ENCODE results near the gene EXOSC10.
"Not testable (repeated sequence)": the region's sequence is repeated elsewhere in the genome, so short reads cannot be mapped to it uniquely, and the experiment has no call there.

EXOSC10 gene

GRCh38 chr1:11019971-11020370 is 79.7 kb downstream of the EXOSC10 start:
- no peak overlapping the region for H2BK15ac ChIP-seq (ENCODE audit: low read length)
- H3K27me3 ChIP-seq (ENCODE audit: control insufficient read depth in 3 of 3, insufficient read depth in 3 of 3, low read depth in 1 of 3, low read length in 3 of 3) = no peaks in the 10 kb centered on the region
- DNase-seq (ENCODE audit: low spot score) = no peak
- peaks cover 45 to 95% of the 10 kb centered on the region in 2 donors for H3K36me3 ChIP-seq (replicated peaks in 1 of 2; ENCODE audit: control insufficient read depth in 2 of 2, insufficient read depth in 2 of 2, low read length in 2 of 2)
- H2AK5ac ChIP-seq (ENCODE audit: low read depth, low read length) = no peak overlapping the region
- H3K4me2 ChIP-seq (ENCODE audit: insufficient read depth, low read length, poor library complexity, severe bottlenecking) = no peak overlapping the region
- peaks cover 2% of the 10 kb centered on the region for H3K79me1 ChIP-seq (ENCODE audit: low read depth, low read length)
- H3K14ac ChIP-seq (ENCODE audit: low read length) = no peak overlapping the region
- no peak overlapping the region for H4K8ac ChIP-seq (ENCODE audit: low read depth, low read length)
- H4K91ac ChIP-seq (ENCODE audit: low read depth, low read length, poor library complexity) = no peak overlapping the region
- no peak overlapping the region for H2AFZ ChIP-seq (ENCODE audit: low read length)
- no peak overlapping the region for H2BK5ac ChIP-seq (ENCODE audit: low read length)
- H2BK120ac ChIP-seq (ENCODE audit: low read depth, low read length) = no peak overlapping the region
- H3K18ac ChIP-seq (ENCODE audit: low read length) = no peak overlapping the region
- WGBS, 2 donors (ENCODE audit: extremely low coverage in 2 of 2, insufficient read length in 2 of 2, insufficient replicate concordance in 1 of 2) = no CpG with 5 or more reads among the region's 7 CpGs
- no peak overlapping the region for H2BK12ac ChIP-seq (ENCODE audit: low read length)
- H3K4me3 ChIP-seq (ENCODE audit: low read length in 2 of 2) = no peak overlapping the region
- no peaks in the 10 kb centered on the region for H3K4me1 ChIP-seq (ENCODE audit: control insufficient read depth in 2 of 2, insufficient read depth in 1 of 2, low read depth in 1 of 2, low read length in 2 of 2)
- H3K23ac ChIP-seq (ENCODE audit: low read depth, low read length, poor library complexity) = no peak overlapping the region
- no peaks in the 10 kb centered on the region for H3K9me3 ChIP-seq (replicated peaks in 1 of 2; ENCODE audit: control insufficient read depth in 2 of 2, insufficient read depth in 1 of 2, low read depth in 1 of 2, low read length in 2 of 2)
- H3K4ac ChIP-seq (ENCODE audit: low read length) = no peak overlapping the region
- no peak overlapping the region for H3K27ac ChIP-seq (replicated peaks; ENCODE audit: low read length)
- H3K9ac ChIP-seq (ENCODE audit: low read depth, low read length, poor library complexity) = no peak overlapping the region

DNA sequence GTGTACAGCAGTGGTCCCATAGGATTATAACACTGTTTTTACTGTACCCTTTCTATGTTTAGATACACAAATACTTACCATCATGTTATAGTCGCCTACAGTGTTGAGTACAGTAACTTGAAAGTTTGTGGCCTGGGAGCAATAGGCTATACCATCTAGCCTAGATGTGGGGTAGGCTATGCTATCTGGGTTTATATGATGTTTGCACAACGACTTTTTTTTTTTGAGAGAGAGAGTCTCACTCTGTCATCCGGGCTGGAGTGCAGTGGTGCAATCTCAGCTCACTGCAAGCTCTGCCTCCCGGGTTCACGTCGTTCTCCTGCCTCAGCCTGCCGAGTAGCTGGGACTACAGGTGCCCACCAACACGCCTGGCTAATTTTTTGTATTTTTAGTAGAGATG is 80.3 kb downstream of the EXOSC10 start:
- H3K14ac ChIP-seq (ENCODE audit: low read length) = not testable (repeated sequence)

More for the DNA sequence above, 80.3 kb downstream of the EXOSC10 start:
- not testable (repeated sequence) for H3K18ac ChIP-seq (ENCODE audit: low read length); H3K4me2 ChIP-seq (ENCODE audit: insufficient read depth, low read length, poor library complexity, severe bottlenecking); DNase-seq (ENCODE audit: low spot score); H3K27me3 ChIP-seq (ENCODE audit: control insufficient read depth in 3 of 3, insufficient read depth in 3 of 3, low read depth in 1 of 3, low read length in 3 of 3); H3K4ac ChIP-seq (ENCODE audit: low read length); H2BK15ac ChIP-seq (ENCODE audit: low read length); H3K4me3 ChIP-seq (ENCODE audit: low read length in 2 of 2); H3K9ac ChIP-seq (ENCODE audit: low read depth, low read length, poor library complexity); H3K79me1 ChIP-seq (ENCODE audit: low read depth, low read length); H4K8ac ChIP-seq (ENCODE audit: low read depth, low read length); H3K23ac ChIP-seq (ENCODE audit: low read depth, low read length, poor library complexity); H2AFZ ChIP-seq (ENCODE audit: low read length); H2BK12ac ChIP-seq (ENCODE audit: low read length); H2BK120ac ChIP-seq (ENCODE audit: low read depth, low read length); H3K27ac ChIP-seq (replicated peaks; ENCODE audit: low read length); H3K4me1 ChIP-seq (ENCODE audit: control insufficient read depth in 2 of 2, insufficient read depth in 1 of 2, low read depth in 1 of 2, low read length in 2 of 2); H4K91ac ChIP-seq (ENCODE audit: low read depth, low read length, poor library complexity); H2BK5ac ChIP-seq (ENCODE audit: low read length); H2AK5ac ChIP-seq (ENCODE audit: low read depth, low read length); H3K9me3 ChIP-seq (replicated peaks in 1 of 2; ENCODE audit: control insufficient read depth in 2 of 2, insufficient read depth in 1 of 2, low read depth in 1 of 2, low read length in 2 of 2)
- WGBS, 2 donors (ENCODE audit: extremely low coverage in 2 of 2, insufficient read length in 2 of 2, insufficient replicate concordance in 1 of 2) = no CpG with 5 or more reads among the region's 8 CpGs
- peaks cover 48 to 95% of the 10 kb centered on the region in 2 donors for H3K36me3 ChIP-seq (replicated peaks in 1 of 2; ENCODE audit: control insufficient read depth in 2 of 2, insufficient read depth in 2 of 2, low read length in 2 of 2)
